Activated CD4-positive, alpha-beta T cell treated with anti-CD3 and anti-CD28 coated beads for 36 hours (primary cell): ENCODE results near the gene LRRN2. TPM values are rescaled to one million over a fixed set of nuclear protein-coding genes. Genes with fewer than 3 reads are reported as not detected.

ENCODE experiments used
- ATAC-seq: fragments of 200-7000 bp; cut with Tn5 transposase; one replicate; pipeline ENCODE4 v1.10.0; 2021; ENCODE audit warnings: mild to moderate bottlenecking, moderate library complexity
- CTCF ChIA-PET: fragments of 350-600 bp; sonication (Branson Sonifier 250); formaldehyde crosslinking; loops from one replicate; lab custom pipeline; 2021; ENCODE audit warnings: antibody characterized with exemption; lab: Charles Lee
- POLR2A ChIA-PET: fragments of 350-600 bp; sonication (Branson Sonifier 250); formaldehyde crosslinking; loops from one replicate; lab custom pipeline; 2021; ENCODE audit warnings: antibody characterized with exemption, inconsistent platforms; lab: Charles Lee
- DNase-seq: peaks from one replicate; pipeline ENCODE4 v3.0.0-alpha.2; 2020
- H3K27ac Mint-ChIP-seq: one replicate; pipeline ENCODE4 v1.8.0; 2021; ENCODE audit warnings: mixed read lengths
- H3K27me3 Mint-ChIP-seq: one replicate; pipeline ENCODE4 v1.8.0; 2021; ENCODE audit warnings: mixed read lengths
- H3K36me3 Mint-ChIP-seq: one replicate; pipeline ENCODE4 v1.8.0; 2021; ENCODE audit warnings: low read depth, mixed read lengths
- H3K4me1 Mint-ChIP-seq: one replicate; pipeline ENCODE4 v1.8.0; 2021; ENCODE audit warnings: mixed read lengths
- H3K4me3 Mint-ChIP-seq: one replicate; pipeline ENCODE4 v1.8.0; 2021; ENCODE audit warnings: mild to moderate bottlenecking, moderate library complexity, mixed read lengths
- H3K9me3 Mint-ChIP-seq: one replicate; pipeline ENCODE4 v1.8.0; 2021; ENCODE audit warnings: low read depth, mixed read lengths
- intact Hi-C, 2 experiments: fragments of 100-400 bp; cut with DNase I in 1 of 2; cut with micrococcal nuclease in 1 of 2; formaldehyde crosslinking; loops; one replicate each; pipeline versions ENCODE4 v1.14.2 to v1.15.1; 2022 to 2024; cut with DNase I, micrococcal nuclease
- total RNA-seq, 2 experiments: library from RNA; stranded (reverse); gene quantifications; one replicate each; pipeline ENCODE4 v1.2.3, GENCODE V29; 2021

LRRN2 gene
- total RNA-seq, 2 experiments from 2014 or later, result 0.05 TPM; not detected in 1

DNA sequence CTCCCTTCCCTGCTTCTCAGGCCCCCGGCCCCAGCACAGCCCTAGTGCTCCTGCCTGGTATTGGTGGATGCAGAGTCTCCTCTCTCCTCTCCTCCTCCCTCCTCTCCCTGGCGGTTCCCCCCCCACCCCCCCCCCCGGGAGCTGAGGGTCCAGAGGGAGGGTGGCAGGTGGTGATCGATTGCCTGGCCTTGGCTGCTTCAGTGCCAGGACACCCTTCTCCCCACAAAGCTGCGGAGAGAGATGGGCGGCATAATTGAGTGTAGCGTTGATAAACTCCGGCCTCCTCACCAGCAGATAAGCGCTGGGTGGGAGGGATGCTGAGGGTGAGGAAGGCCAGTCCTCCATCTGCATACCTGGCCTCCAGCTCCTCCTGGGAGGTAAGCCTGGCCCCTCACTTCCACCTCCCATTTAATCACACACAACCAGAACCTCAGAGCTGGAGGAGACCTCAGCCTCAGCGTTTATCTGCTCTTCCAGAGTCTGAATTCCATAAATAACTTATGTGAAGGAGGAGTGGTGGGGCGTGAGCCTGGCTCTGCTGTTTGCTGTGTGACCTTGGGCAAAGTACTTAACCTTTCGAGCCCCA is 60.8 kb downstream of the LRRN2 start:
- no peak for ATAC-seq
- intact Hi-C loops, result no loop called here

DNA sequence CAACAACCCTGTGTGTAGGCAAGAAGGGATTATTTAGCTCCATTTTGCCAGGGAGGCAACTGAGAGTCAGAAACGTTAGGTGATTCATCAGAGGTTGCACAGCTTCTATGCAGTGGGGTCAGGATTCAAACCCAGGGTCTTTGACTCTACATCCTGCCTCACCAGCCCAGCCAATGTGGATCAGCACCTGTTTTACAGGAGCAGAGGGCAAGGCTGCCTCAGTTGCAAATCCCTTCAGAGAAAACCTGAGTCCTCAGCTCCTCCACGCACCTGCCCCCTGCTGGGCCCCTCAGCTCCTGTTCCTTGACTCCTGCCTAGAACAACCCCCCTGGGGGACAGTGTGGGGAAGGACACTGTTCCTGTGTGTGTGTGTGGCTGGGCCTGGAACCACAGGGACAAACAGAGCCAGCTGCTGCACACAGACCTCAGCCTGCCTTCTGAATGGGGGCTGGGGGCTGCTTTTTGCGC is 61.6 kb downstream of the LRRN2 start:
- DNase-seq (peak; percentile 31), ATAC-seq (no peak)
- intact Hi-C loops, result no loop called here
- H3K27ac Mint-ChIP-seq, result no peak overlapping the region
- POLR2A ChIA-PET, result no interaction called here
- no peak overlapping the region for H3K4me3 Mint-ChIP-seq
- CTCF ChIA-PET, result interaction anchor here (1.0 to 2.9 kb wide), 3 partner anchors 20 to 183 kb away, joined by 6 to 13 read pairs (median 8); no protein-coding TSS in a partner anchor
- H3K27me3 Mint-ChIP-seq, result no peaks in the 10 kb centered on the region
- H3K36me3 Mint-ChIP-seq, result no peaks in the 10 kb centered on the region
- no peaks in the 10 kb centered on the region for H3K4me1 Mint-ChIP-seq
- H3K9me3 Mint-ChIP-seq, result no peaks in the 10 kb centered on the region

More for the DNA sequence above, 60.8 kb downstream of the LRRN2 start:
- CTCF ChIA-PET, result interaction anchor here (0.7 to 2.9 kb wide), 3 partner anchors 19 to 228 kb away, joined by 4 to 13 read pairs (median 6); no protein-coding TSS in a partner anchor
- POLR2A ChIA-PET, result no interaction called here
- Mint-ChIP-seq H3K9me3 (peaks cover 2% of the 10 kb centered on the region), H3K36me3 (no peaks in the 10 kb centered on the region), H3K4me1 (no peaks in the 10 kb centered on the region), H3K4me3 (no peak overlapping the region), H3K27me3 (peaks cover 7% of the 10 kb centered on the region), H3K27ac (no peak overlapping the region)
- DNase-seq, result no peak

DNA sequence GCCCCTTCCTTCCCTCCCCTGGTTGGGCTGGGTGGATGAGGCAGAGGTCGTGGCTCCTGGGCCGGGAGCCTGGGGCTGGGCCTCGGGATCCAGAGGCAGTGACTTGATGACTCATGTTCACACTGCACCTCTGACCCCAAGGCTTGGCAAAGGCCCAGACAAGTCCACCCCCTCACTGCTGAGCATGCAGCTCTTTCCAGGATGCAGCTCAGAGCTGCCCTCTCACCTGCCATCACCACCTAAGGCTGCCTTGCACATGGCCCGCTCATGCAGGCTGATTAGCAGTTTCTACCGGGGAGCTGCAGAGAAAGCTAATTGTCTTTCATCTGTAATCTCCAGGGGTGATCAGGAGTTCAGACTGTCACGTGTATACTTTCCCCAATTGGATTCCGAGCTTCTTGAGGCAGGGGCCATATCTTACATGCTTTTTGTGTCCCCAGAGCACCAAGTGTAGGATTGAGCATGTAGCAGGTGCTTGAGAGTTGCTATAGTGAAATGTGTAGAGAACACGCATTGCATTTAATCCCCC is 62.1 kb downstream of the LRRN2 start:
- Mint-ChIP-seq H3K36me3 (no peaks in the 10 kb centered on the region), H3K9me3 (no peaks in the 10 kb centered on the region), H3K4me1 (no peaks in the 10 kb centered on the region), H3K27me3 (no peaks in the 10 kb centered on the region), H3K27ac (no peak overlapping the region), H3K4me3 (no peak overlapping the region)
- intact Hi-C loops, result no loop called here
- CTCF ChIA-PET, result interaction anchor here (0.9 to 2.9 kb wide), 4 partner anchors 20 to 184 kb away, joined by 3 to 13 read pairs (median 7); no protein-coding TSS in a partner anchor
- ATAC-seq, result no peak
- peak; percentile 29 for DNase-seq
- POLR2A ChIA-PET, result no interaction called here

DNA sequence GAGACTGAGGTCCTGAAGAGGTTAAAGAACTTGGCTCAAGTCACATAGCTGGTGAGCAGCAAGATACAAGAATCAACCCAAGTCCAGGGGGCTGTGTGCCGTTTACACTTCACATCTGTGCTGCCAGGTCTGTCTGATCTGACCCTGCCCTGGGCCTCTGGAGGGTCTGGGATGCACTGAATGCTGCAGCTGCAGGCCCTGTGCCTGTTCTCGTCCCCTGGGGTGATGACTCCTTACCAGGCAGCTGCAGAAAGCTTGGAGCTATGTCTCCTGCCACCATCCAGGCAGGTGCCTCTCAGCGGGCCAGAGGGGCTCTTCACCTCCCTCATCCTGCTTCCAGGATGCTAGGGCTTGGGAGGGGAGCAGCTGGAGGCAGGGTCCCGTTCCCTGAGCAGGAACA is 63.5 kb downstream of the LRRN2 start:
- POLR2A ChIA-PET, result no interaction called here
- no peak overlapping the region for H3K27ac Mint-ChIP-seq
- ATAC-seq (no peak), DNase-seq (no peak)
- intact Hi-C loops, result no loop called here
- no peaks in the 10 kb centered on the region for H3K4me1 Mint-ChIP-seq
- H3K36me3 Mint-ChIP-seq, result no peaks in the 10 kb centered on the region
- no peaks in the 10 kb centered on the region for H3K9me3 Mint-ChIP-seq
- H3K27me3 Mint-ChIP-seq, result no peaks in the 10 kb centered on the region
- CTCF ChIA-PET, result interaction anchor here (1.4 to 1.5 kb wide), 2 partner anchors 142 to 185 kb away, joined by 4 read pairs; no protein-coding TSS in a partner anchor
- H3K4me3 Mint-ChIP-seq, result no peak overlapping the region

DNA sequence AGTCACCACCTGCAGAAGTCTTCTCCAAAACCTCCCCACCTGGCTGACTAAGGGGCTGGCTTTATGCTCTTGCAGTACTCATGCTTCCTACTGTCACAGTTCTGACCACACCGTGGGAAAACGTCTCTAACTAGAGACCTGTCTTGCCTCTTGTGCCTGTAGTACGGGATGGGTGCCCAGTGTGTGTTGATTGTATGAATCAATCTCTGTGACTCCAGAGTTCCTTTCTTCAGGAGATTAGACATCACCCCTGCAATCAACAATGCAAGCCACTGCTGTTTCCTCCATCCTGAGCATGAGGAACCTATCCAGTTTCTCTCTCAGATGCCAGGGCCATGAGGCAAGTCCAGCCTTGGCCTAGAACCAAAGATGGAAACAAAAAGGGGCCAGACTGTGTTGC is 64.1 kb downstream of the LRRN2 start:
- POLR2A ChIA-PET, result no interaction called here
- CTCF ChIA-PET, result interaction anchor here (1.4 to 1.5 kb wide), 2 partner anchors 143 to 186 kb away, joined by 4 read pairs; no protein-coding TSS in a partner anchor
- H3K9me3 Mint-ChIP-seq, result no peaks in the 10 kb centered on the region
- no peaks in the 10 kb centered on the region for H3K36me3 Mint-ChIP-seq
- intact Hi-C loops, result no loop called here
- H3K27ac Mint-ChIP-seq, result no peak overlapping the region
- H3K27me3 Mint-ChIP-seq, result no peaks in the 10 kb centered on the region
- ATAC-seq (no peak), DNase-seq (no peak)
- no peaks in the 10 kb centered on the region for H3K4me1 Mint-ChIP-seq
- H3K4me3 Mint-ChIP-seq, result no peak overlapping the region

GRCh38 chr1:204619721-204620120 is 65.8 kb downstream of the LRRN2 start:
- no peaks in the 10 kb centered on the region for H3K36me3 Mint-ChIP-seq
- ATAC-seq (no peak), DNase-seq (no peak)
- intact Hi-C loops, result no loop called here
- H3K27me3 Mint-ChIP-seq, result no peaks in the 10 kb centered on the region
- POLR2A ChIA-PET, result no interaction called here
- H3K9me3 Mint-ChIP-seq, result no peaks in the 10 kb centered on the region
- CTCF ChIA-PET, result interaction anchor here (1.2 kb wide), 1 partner anchor 187 kb away, joined by 7 read pairs; no protein-coding TSS in a partner anchor
- H3K4me3 Mint-ChIP-seq, result no peak overlapping the region
- H3K4me1 Mint-ChIP-seq, result no peaks in the 10 kb centered on the region
- no peak overlapping the region for H3K27ac Mint-ChIP-seq

GRCh38 chr1:204618148-204618760 is 67.3 kb downstream of the LRRN2 start:
- Mint-ChIP-seq H3K9me3 (no peaks in the 10 kb centered on the region), H3K27me3 (no peaks in the 10 kb centered on the region), H3K4me3 (no peak overlapping the region), H3K27ac (no peak overlapping the region), H3K4me1 (no peaks in the 10 kb centered on the region), H3K36me3 (no peaks in the 10 kb centered on the region)
- ATAC-seq (no peak), DNase-seq (no peak)
- ChIA-PET CTCF (interaction anchor here (0.5 to 1.8 kb wide), 4 partner anchors 23 to 193 kb away, joined by 3 to 5 read pairs (median 3); no protein-coding TSS in a partner anchor), POLR2A (no interaction called here)
- intact Hi-C loops, result no loop called here

GRCh38 chr1:204617256-204618147 is 68.0 kb downstream of the LRRN2 start:
- intact Hi-C loops, result no loop called here
- ChIA-PET CTCF (interaction anchor here (0.5 to 1.8 kb wide), 2 partner anchors 190 to 194 kb away, joined by 3 to 5 read pairs; no protein-coding TSS in a partner anchor), POLR2A (no interaction called here)
- Mint-ChIP-seq H3K36me3 (no peaks in the 10 kb centered on the region), H3K9me3 (no peaks in the 10 kb centered on the region), H3K4me1 (no peaks in the 10 kb centered on the region), H3K27ac (no peak overlapping the region), H3K4me3 (no peak overlapping the region), H3K27me3 (no peaks in the 10 kb centered on the region)
- ATAC-seq (no peak), DNase-seq (no peak)

GRCh38 chr1:204616641-204617040 is 68.9 kb downstream of the LRRN2 start:
- intact Hi-C loops, result no loop called here
- ATAC-seq, result no peak
- Mint-ChIP-seq H3K4me1 (no peaks in the 10 kb centered on the region), H3K27ac (no peak overlapping the region), H3K36me3 (no peaks in the 10 kb centered on the region), H3K9me3 (no peaks in the 10 kb centered on the region), H3K27me3 (no peaks in the 10 kb centered on the region), H3K4me3 (no peak overlapping the region)
- ChIA-PET POLR2A (no interaction called here), CTCF (interaction anchor here (0.6 to 1.8 kb wide), 2 partner anchors 128 to 190 kb away, joined by 3 to 5 read pairs; no protein-coding TSS in a partner anchor)
- no peak for DNase-seq

GRCh38 chr1:204615881-204616280 is 69.7 kb downstream of the LRRN2 start:
- CTCF ChIA-PET, result interaction anchor here (0.6 kb wide), 1 partner anchor 129 kb away, joined by 3 read pairs; no protein-coding TSS in a partner anchor
- Mint-ChIP-seq H3K27me3 (no peaks in the 10 kb centered on the region), H3K9me3 (no peaks in the 10 kb centered on the region), H3K4me1 (no peaks in the 10 kb centered on the region), H3K36me3 (no peaks in the 10 kb centered on the region), H3K4me3 (no peak overlapping the region), H3K27ac (no peak overlapping the region)
- intact Hi-C loops, result no loop called here
- POLR2A ChIA-PET, result no interaction called here
- DNase-seq (no peak), ATAC-seq (no peak)

- intact Hi-C loops, result no loop called here
- H3K27me3 Mint-ChIP-seq, result no peaks in the 10 kb centered on the region
- no peaks in the 10 kb centered on the region for H3K9me3 Mint-ChIP-seq
- no peaks in the 10 kb centered on the region for H3K4me1 Mint-ChIP-seq
- H3K4me3 Mint-ChIP-seq, result no peak overlapping the region
- POLR2A ChIA-PET, result no interaction called here
- CTCF ChIA-PET, result interaction anchor here (1.9 kb wide), 1 partner anchor 194 kb away, joined by 6 read pairs; no protein-coding TSS in a partner anchor
- no peak overlapping the region for H3K27ac Mint-ChIP-seq
- DNase-seq, result no peak
- ATAC-seq, result no peak
- no peaks in the 10 kb centered on the region for H3K36me3 Mint-ChIP-seq
These were observed 71.9 kb downstream of the LRRN2 start for GRCh38 chr1:204613636-204614035.
